Esophagus squamous epithelium (tissue), 5 donors: ENCODE data around the gene MRPL43. TPM values are rescaled to one million over a fixed set of nuclear protein-coding genes. Genes with fewer than 3 reads are reported as not detected.

Experiments
- DNase-seq: peaks from one replicate; lab custom pipeline; 2025; lab: John Stamatoyannopoulos, UW
- H3K27ac ChIP-seq, 4 donors: fragments of 200-600 bp; sonication (generic); one replicate each; pipeline ENCODE4 v1.5.1; 2016 to 2019; ENCODE audit warnings: mild to moderate bottlenecking in 1 of 4
- H3K27me3 ChIP-seq, 4 donors: fragments of 200-600 bp; sonication (generic); 1 replicate in 3 of 4; 2 replicates in 1 of 4; pipeline versions ENCODE4 v1.5.1 to v1.6.0; 2017 to 2021; ENCODE audit warnings: antibody characterized with exemption in 1 of 4
- H3K36me3 ChIP-seq, 3 donors: fragments of 200-600 bp; sonication (generic); one replicate each; pipeline ENCODE4 v1.5.1; 2016 to 2019
- H3K4me1 ChIP-seq, 3 donors: fragments of 200-600 bp; sonication (generic); one replicate each; pipeline ENCODE4 v1.5.1; 2017 to 2019
- H3K4me3 ChIP-seq, 4 donors: fragments of 200-600 bp; sonication (generic); 1 replicate in 3 of 4; 2 replicates in 1 of 4; pipeline ENCODE4 v1.5.1; 2016 to 2019; ENCODE audit warnings: mild to moderate bottlenecking in 2 of 4, moderate library complexity in 1 of 4
- H3K9me3 ChIP-seq, 3 donors: fragments of 200-600 bp; sonication (generic); one replicate each; pipeline ENCODE4 v1.5.1; 2016 to 2019
- CTCF ChIP-seq, 6 experiments: fragments of 450-650 bp in 4 of 6; fragments of 200-600 bp in 2 of 6; sonication (generic) in 2 of 6; IDR thresholded peaks; one replicate each; pipeline ENCODE4 v1.5.1; 2016 to 2019; ENCODE audit warnings: antibody characterized with exemption in 6 of 6, mild to moderate bottlenecking in 4 of 6, moderate library complexity in 4 of 6
- POLR2A ChIP-seq, 4 donors: fragments of 450-650 bp; IDR thresholded peaks; one replicate each; pipeline ENCODE4 v1.6.1; 2017; ENCODE audit warnings: antibody characterized with exemption in 4 of 4, mild to moderate bottlenecking in 4 of 4, moderate library complexity in 3 of 4
- WGBS, 2 donors: methylation state at CpG; one replicate each; pipeline ENCODE4 v1.1.5; 2018; 5-methylcytosine and 5-hydroxymethylcytosine counted together
- intact Hi-C: fragments of 100-400 bp; cut with DNase I; formaldehyde crosslinking; loops from one replicate; pipeline ENCODE4 v1.15.0; 2022
- total RNA-seq, 4 donors: library from RNA; depleted of rRNA; stranded (reverse); fragments of >200 nt; gene quantifications; one replicate each; pipeline ENCODE4 v1.1.0, GENCODE V29; 2016
- donor health status: DM: yes; HTN: yes; CAD: no.

Gene MRPL43
- total RNA-seq, 4 donors from 2014 or later: 52.7 to 71.9 (median 60.7) TPM

GRCh38 chr10:100986623-100986951 lies 710 bp downstream of the MRPL43 start:
- Histone ChIP-seq H3K36me3 (peaks cover 18 to 73% (median 19%) of the 10 kb centered on the region in 3 donors), H3K4me3 (peak overlapping the region; percentile 78 to 90 (median 86)), H3K4me1 (peaks cover 22 to 47% (median 22%) of the 10 kb centered on the region in 3 donors), H3K9me3 (no peaks in the 10 kb centered on the region), H3K27ac (peak overlapping the region in 3 of 4 donors; percentile 78 to 89 (median 87)), H3K27me3 (no peaks in the 10 kb centered on the region)
- no peak for TF ChIP-seq POLR2A (IDR thresholded peaks at IDR 0.05)
- DNase-seq: no peak
- 17% methylated on average over 1 to 15 of the region's 17 CpGs for WGBS, 2 donors
- intact Hi-C loops: no loop called here

GRCh38 chr10:100985336-100985735 lies 2.0 kb downstream of the MRPL43 start:
- TF ChIP-seq POLR2A (IDR thresholded peaks at IDR 0.05) (no peak), CTCF (IDR thresholded peaks at IDR 0.05) (no peak)
- H3K4me3 ChIP-seq: no peak overlapping the region
- DNase-seq: no peak
- H3K27me3 ChIP-seq: no peaks in the 10 kb centered on the region
- intact Hi-C loops: no loop called here
- no peak overlapping the region for H3K27ac ChIP-seq
- 53 to 80% methylated on average over 5 of the region's 5 CpGs for WGBS, 2 donors
- H3K9me3 ChIP-seq: no peaks in the 10 kb centered on the region
- H3K4me1 ChIP-seq: peaks cover 22 to 44% (median 22%) of the 10 kb centered on the region in 3 donors
- peaks cover 6 to 73% (median 18%) of the 10 kb centered on the region in 3 donors for H3K36me3 ChIP-seq

- intact Hi-C loops: no loop called here
- no peak overlapping the region for H3K4me3 ChIP-seq
- TF ChIP-seq CTCF (IDR thresholded peaks at IDR 0.05) (no peak), POLR2A (IDR thresholded peaks at IDR 0.05) (no peak)
- H3K27ac ChIP-seq: no peak overlapping the region
- peaks cover 5 to 73% (median 12%) of the 10 kb centered on the region in 3 donors for H3K36me3 ChIP-seq
- H3K4me1 ChIP-seq: peaks cover 22 to 40% (median 22%) of the 10 kb centered on the region in 3 donors
- no peak for DNase-seq
- H3K9me3 ChIP-seq: no peaks in the 10 kb centered on the region
- 52 to 77% methylated on average over 2 of the region's 2 CpGs for WGBS, 2 donors
- H3K27me3 ChIP-seq: no peaks in the 10 kb centered on the region
Measured at GRCh38 chr10:100984672-100985177, 2.6 kb downstream of the MRPL43 start.

GRCh38 chr10:100983868-100984671 lies 3.2 kb downstream of the MRPL43 start:
- H3K27me3 ChIP-seq: no peaks in the 10 kb centered on the region
- H3K27ac ChIP-seq: no peak overlapping the region
- H3K4me1 ChIP-seq: peaks cover 22 to 33% (median 22%) of the 10 kb centered on the region in 3 donors
- H3K36me3 ChIP-seq: peaks cover 5 to 73% (median 6%) of the 10 kb centered on the region in 3 donors
- DNase-seq: no peak
- H3K4me3 ChIP-seq: no peak overlapping the region
- intact Hi-C loops: no loop called here
- H3K9me3 ChIP-seq: no peaks in the 10 kb centered on the region
- TF ChIP-seq CTCF (IDR thresholded peaks at IDR 0.05) (no peak), POLR2A (IDR thresholded peaks at IDR 0.05) (no peak)
- 85 to 86% methylated on average over 7 to 8 of the region's 13 CpGs for WGBS, 2 donors

GRCh38 chr10:100982916-100983830 lies 4.1 kb downstream of the MRPL43 start:
- TF ChIP-seq POLR2A (IDR thresholded peaks at IDR 0.05) (no peak), CTCF (IDR thresholded peaks at IDR 0.05) (no peak)
- H3K36me3 ChIP-seq: peaks cover 5 to 80% (median 6%) of the 10 kb centered on the region in 3 donors

More at GRCh38 chr10:100982916-100983830, 4.1 kb downstream of the MRPL43 start:
- H3K4me1 ChIP-seq: peaks cover 16 to 24% (median 17%) of the 10 kb centered on the region in 3 donors
- intact Hi-C loops: no loop called here
- WGBS, 2 donors: 86 to 87% methylated on average over 11 of the region's 24 CpGs
- H3K4me3 ChIP-seq: no peak overlapping the region
- DNase-seq: no peak
- H3K27ac ChIP-seq: no peak overlapping the region
- H3K9me3 ChIP-seq: no peaks in the 10 kb centered on the region
- no peaks in the 10 kb centered on the region for H3K27me3 ChIP-seq
